ENCODE measurements around the gene PCSK6. TPM values are rescaled to one million over a fixed set of nuclear protein-coding genes. Genes with fewer than 3 reads are reported as not detected.

PCSK6 gene
- total RNA-seq, 2 experiments from 2014 or later = 0.28 TPM; not detected in 1

- ChIA-PET POLR2A (no interaction called here), CTCF (no interaction called here)
- peaks cover 13% of the 10 kb centered on the region for H3K9me3 Mint-ChIP-seq
These were observed 28.0 kb upstream of the PCSK6 start for GRCh38 chr15:101517504-101517903.

DNA sequence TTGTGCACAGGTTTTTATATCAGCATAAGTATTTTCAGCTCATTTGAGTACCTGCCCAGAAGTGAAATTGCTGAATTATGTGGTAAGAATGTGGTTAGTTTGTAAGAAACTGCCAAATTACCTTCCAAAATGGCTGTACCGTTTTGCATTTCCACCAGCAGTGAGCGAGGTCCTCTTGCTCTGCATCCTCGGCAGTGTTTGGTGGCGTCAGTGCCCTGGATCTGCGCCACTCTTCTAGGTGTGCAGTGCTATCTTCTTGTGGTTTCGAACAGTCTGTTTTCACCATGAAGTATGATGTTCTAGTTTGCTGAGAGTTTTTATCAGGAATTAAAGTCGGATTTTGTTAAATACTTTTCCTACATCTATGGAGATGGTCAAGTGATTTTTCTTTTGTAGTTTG, 24.8 kb upstream of the PCSK6 start:
- no peaks in the 10 kb centered on the region for H3K4me1 ChIP-seq (ENCODE audit: insufficient read depth, low read length)
- TF ChIP-seq, protein P1, sequence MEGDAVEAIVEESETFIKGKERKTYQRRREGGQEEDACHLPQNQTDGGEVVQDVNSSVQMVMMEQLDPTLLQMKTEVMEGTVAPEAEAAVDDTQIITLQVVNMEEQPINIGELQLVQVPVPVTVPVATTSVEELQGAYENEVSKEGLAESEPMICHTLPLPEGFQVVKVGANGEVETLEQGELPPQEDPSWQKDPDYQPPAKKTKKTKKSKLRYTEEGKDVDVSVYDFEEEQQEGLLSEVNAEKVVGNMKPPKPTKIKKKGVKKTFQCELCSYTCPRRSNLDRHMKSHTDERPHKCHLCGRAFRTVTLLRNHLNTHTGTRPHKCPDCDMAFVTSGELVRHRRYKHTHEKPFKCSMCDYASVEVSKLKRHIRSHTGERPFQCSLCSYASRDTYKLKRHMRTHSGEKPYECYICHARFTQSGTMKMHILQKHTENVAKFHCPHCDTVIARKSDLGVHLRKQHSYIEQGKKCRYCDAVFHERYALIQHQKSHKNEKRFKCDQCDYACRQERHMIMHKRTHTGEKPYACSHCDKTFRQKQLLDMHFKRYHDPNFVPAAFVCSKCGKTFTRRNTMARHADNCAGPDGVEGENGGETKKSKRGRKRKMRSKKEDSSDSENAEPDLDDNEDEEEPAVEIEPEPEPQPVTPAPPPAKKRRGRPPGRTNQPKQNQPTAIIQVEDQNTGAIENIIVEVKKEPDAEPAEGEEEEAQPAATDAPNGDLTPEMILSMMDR (IDR thresholded peaks at IDR 0.05) = no peak
- H3K4me1 Mint-ChIP-seq (ENCODE audit: low read depth) = no peaks in the 10 kb centered on the region
- H3K9me3 Mint-ChIP-seq = peaks cover 13% of the 10 kb centered on the region
- no peaks in the 10 kb centered on the region for H3K36me3 Mint-ChIP-seq (ENCODE audit: low read depth)
- no peak overlapping the region for H3K4me3 ChIP-seq (ENCODE audit: low read length)
- CTCF ChIA-PET = no interaction called here
- intact Hi-C loops (cut with DNase I, micrococcal nuclease) = no loop called here
- H3K9me3 ChIP-seq (ENCODE audit: control insufficient read depth in 1 of 2, insufficient read depth in 1 of 2, low read length in 2 of 2) = peaks cover 20 to 27% of the 10 kb centered on the region in 2 experiments
- H3K36me3 ChIP-seq (ENCODE audit: insufficient read depth, low read length) = no peaks in the 10 kb centered on the region
- DNase-seq = no peak
- no peak overlapping the region for H3K4me3 Mint-ChIP-seq
- POLR2A ChIA-PET = no interaction called here
- H3K27ac ChIP-seq (ENCODE audit: low read depth in 1 of 2, low read length in 2 of 2) = no peak overlapping the region
- H3K27ac Mint-ChIP-seq = no peak overlapping the region
- peaks cover 0 to 3% of the 10 kb centered on the region in 2 experiments for H3K27me3 ChIP-seq (ENCODE audit: control insufficient read depth in 1 of 2, insufficient read depth in 2 of 2, low read length in 2 of 2)
- peaks cover 25% of the 10 kb centered on the region for H3K27me3 Mint-ChIP-seq
- no peak for ATAC-seq (ENCODE audit: poor library complexity)

More at GRCh38 chr15:101517504-101517903, 28.0 kb upstream of the PCSK6 start:
- H3K27me3 ChIP-seq (ENCODE audit: control insufficient read depth in 1 of 2, insufficient read depth in 2 of 2, low read length in 2 of 2) = peaks cover 0 to 3% of the 10 kb centered on the region in 2 experiments
- Mint-ChIP-seq H3K4me3 (no peak overlapping the region), H3K36me3 (ENCODE audit: low read depth) (no peaks in the 10 kb centered on the region), H3K27ac (no peak overlapping the region), H3K27me3 (peaks cover 13% of the 10 kb centered on the region), H3K4me1 (ENCODE audit: low read depth) (peaks cover 5% of the 10 kb centered on the region)
- DNase-seq = no peak
- no peaks in the 10 kb centered on the region for H3K36me3 ChIP-seq (ENCODE audit: insufficient read depth, low read length)
- intact Hi-C loops (cut with DNase I, micrococcal nuclease) = no loop called here
- no peak for ATAC-seq (ENCODE audit: poor library complexity)
- H3K27ac ChIP-seq (ENCODE audit: low read depth in 1 of 2, low read length in 2 of 2) = no peak overlapping the region
- H3K9me3 ChIP-seq (ENCODE audit: control insufficient read depth in 1 of 2, insufficient read depth in 1 of 2, low read length in 2 of 2) = peaks cover 23 to 27% of the 10 kb centered on the region in 2 experiments
- TF ChIP-seq, protein P1 (IDR thresholded peaks at IDR 0.05) = no peak
- H3K4me1 ChIP-seq (ENCODE audit: insufficient read depth, low read length) = no peaks in the 10 kb centered on the region
- no peak overlapping the region for H3K4me3 ChIP-seq (ENCODE audit: low read length)

GRCh38 chr15:101511717-101512116, 22.2 kb upstream of the PCSK6 start:
- ChIA-PET POLR2A (no interaction called here), CTCF (no interaction called here)
- Mint-ChIP-seq H3K27ac (no peak overlapping the region), H3K4me3 (no peak overlapping the region), H3K36me3 (ENCODE audit: low read depth) (no peaks in the 10 kb centered on the region), H3K9me3 (peaks cover 12% of the 10 kb centered on the region), H3K27me3 (peaks cover 36% of the 10 kb centered on the region), H3K4me1 (ENCODE audit: low read depth) (no peaks in the 10 kb centered on the region)
- H3K4me3 ChIP-seq (ENCODE audit: low read length) = no peak overlapping the region
- no peak overlapping the region for H3K27ac ChIP-seq (ENCODE audit: low read depth in 1 of 2, low read length in 2 of 2)
- intact Hi-C loops (cut with DNase I, micrococcal nuclease) = no loop called here
- ATAC-seq (ENCODE audit: poor library complexity) (no peak), DNase-seq (no peak)
- H3K27me3 ChIP-seq (ENCODE audit: control insufficient read depth in 1 of 2, insufficient read depth in 2 of 2, low read length in 2 of 2) = peaks cover 0 to 3% of the 10 kb centered on the region in 2 experiments
- no peaks in the 10 kb centered on the region for H3K4me1 ChIP-seq (ENCODE audit: insufficient read depth, low read length)
- H3K36me3 ChIP-seq (ENCODE audit: insufficient read depth, low read length) = no peaks in the 10 kb centered on the region
- TF ChIP-seq, protein P1 (IDR thresholded peaks at IDR 0.05) = no peak
- peaks cover 7 to 8% of the 10 kb centered on the region in 2 experiments for H3K9me3 ChIP-seq (ENCODE audit: control insufficient read depth in 1 of 2, insufficient read depth in 1 of 2, low read length in 2 of 2)

Measured in CD4-positive, alpha-beta T cell (primary cell).